AG09319 (cell line): ENCODE measurements around the gene OSBPL1A.

Source experiments
- DNase-seq: peaks from one replicate; pipeline ENCODE4 v3.0.0-alpha.2; 2010; ENCODE audit warnings: low read depth; ENCODE audit errors: extremely low read depth
- TF ChIP-seq, protein P1 (sequence below): IDR thresholded peaks from 2 replicates; pipeline ENCODE4 v1.5.1; 2011; ENCODE audit warnings: low read depth, mild to moderate bottlenecking, inconsistent platforms, low read length, moderate library complexity

OSBPL1A gene

DNA sequence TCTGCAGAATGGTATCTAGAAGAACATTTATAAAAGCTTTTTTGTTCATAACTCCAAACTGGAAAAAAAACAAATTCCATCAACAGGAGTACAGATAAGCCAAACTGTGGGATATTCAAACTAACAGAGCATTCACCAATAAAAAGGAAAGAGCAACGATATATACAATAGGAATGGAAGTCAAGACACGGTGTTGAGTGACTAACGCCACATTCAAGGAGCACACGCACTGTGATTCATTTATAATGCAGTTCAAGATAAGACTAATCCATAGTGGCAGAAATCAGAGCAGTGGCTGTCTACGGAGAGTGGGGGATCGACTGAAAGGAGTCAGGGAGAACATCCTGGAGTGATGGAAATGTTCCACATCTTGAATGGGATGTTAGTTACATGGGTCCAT is 188.1 kb downstream of the OSBPL1A start:
- no peak for DNase-seq
- TF ChIP-seq, protein P1, sequence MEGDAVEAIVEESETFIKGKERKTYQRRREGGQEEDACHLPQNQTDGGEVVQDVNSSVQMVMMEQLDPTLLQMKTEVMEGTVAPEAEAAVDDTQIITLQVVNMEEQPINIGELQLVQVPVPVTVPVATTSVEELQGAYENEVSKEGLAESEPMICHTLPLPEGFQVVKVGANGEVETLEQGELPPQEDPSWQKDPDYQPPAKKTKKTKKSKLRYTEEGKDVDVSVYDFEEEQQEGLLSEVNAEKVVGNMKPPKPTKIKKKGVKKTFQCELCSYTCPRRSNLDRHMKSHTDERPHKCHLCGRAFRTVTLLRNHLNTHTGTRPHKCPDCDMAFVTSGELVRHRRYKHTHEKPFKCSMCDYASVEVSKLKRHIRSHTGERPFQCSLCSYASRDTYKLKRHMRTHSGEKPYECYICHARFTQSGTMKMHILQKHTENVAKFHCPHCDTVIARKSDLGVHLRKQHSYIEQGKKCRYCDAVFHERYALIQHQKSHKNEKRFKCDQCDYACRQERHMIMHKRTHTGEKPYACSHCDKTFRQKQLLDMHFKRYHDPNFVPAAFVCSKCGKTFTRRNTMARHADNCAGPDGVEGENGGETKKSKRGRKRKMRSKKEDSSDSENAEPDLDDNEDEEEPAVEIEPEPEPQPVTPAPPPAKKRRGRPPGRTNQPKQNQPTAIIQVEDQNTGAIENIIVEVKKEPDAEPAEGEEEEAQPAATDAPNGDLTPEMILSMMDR, result no peak

DNA sequence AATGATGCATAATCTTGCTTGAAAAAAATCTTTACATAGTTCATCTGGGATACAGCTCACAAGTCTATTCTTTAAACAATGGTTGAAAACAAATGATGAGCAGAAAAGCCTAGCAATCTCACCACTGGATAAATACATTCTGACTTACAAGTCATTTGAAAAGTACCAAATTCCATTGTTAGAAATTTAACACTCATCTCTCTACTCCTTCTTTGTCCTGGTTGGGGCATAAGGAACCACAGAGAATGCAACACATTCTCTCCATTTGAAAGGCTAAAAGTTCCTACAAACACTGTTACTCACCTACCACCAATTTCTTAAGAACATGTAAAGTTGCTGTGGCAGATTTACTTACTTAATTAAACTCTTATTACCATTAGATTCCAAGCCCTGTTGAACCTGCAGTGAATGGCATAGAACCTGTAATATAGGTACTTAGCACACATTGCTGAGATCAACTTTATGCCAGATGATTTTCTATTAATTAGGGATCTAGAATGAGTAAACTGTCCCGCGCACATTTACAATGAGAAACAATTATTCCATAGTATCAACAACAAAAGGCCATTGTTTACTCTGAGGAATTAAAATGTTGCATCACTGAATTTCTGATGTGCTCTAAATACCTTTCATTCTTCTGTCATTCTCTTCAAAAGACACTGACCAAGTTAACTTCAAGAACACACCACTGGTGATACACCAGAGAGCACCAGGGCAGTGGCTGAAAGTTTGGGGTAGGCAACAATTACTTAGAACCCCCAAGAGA is 189.2 kb downstream of the OSBPL1A start:
- DNase-seq, result no peak
- TF ChIP-seq, protein P1, result no peak

DNA sequence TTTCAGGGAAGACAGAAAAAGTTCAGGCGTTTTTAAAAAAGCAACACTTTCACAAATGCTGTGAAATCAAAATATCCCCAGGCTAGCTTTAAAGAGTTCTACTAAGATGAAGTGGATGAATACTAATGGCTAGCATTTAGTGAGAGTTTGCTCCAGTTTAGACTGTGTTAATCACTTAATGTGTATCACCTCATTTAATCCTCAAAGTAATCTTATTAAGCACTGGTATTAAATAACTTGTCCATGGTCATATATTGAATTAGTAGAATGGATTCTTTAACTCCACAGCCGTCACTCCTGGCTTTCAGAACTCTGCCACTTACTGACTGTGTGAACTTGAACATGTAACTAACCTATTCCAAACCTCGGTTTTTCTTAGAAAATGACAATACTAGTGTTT is 192.7 kb downstream of the OSBPL1A start:
- DNase-seq, result no peak
- TF ChIP-seq, protein P1, result no peak

DNA sequence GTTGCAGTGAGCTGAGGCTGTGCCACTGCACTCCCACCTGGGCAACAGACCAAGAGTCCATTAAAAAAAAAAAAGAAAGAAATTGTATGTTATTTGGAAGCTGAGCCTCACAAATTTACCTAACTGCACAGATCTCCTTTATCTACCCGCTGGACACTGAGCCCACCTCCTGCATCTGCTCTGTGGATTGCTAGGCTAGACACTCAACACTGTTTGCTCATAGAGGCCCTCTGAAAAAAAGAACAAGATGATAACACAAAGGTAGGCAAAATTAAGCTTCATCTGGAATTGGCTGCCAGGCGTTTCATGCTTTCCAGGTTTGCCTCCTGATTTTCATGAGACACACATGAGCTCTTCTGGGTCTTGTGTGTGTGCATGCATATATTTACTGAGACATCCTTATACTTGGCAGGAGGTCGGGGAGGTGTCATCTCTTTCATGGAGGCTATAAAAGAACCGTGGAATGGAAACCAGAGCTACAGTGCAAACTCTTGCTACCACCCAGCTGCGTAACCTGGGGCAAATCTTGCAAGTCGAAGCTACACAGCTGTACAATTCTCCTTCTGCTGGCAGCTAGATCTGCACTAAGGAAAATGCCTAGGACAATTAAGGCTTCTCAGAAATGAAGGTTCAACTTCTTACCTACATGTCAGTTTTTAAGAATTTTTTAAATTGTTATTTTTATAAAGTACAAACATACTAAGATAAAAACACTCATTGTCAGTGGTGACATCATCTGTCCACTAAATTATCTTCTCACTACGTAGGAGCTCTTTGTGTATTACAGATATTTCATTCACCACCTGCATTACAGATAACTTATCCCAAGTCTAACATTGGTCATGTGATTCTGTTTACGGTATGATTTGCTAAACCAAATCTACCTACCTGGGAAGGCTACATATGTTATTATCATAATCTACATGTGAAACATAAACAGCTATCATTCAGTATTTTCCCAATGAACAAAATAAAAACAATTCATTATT is 195.6 kb downstream of the OSBPL1A start:
- no peak for DNase-seq
- TF ChIP-seq, protein P1, result no peak

DNA sequence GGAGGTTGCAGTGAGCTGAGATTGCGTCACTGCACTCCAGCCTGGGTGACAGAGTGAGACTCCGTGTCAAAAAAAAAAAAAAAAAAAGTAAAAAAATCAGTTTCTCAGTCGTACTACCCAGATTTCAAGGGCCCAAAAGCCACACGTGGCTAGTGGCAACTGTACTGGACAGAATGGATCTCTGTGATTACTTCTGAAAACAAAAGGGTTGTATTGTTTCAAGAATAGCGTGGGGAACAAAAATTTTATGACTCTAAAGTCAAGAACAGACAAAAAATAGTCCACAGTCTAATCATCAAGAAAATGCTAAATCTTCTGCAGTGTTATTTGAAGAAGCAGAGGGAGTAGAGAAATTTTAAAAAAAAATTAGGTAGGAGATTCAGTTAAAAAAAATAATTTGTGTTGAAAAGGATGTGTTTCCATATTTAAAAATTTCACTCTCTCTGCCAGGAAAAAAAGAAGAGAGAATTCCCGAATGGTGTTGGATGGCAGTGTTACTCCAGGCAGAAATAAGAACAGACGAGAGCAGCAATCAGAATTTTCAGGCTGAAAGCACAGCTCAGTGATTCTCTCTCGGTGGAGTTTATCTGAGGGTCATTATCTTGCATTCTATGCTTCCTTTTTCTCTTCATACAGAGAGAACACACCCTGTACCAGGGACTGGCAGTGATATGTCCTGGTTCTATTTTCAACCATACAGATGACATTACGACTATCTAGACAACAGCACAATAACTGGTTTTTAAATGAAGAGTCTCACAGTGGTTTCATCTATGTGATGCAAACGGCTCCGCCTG is 196.9 kb downstream of the OSBPL1A start:
- TF ChIP-seq, protein P1, result no peak
- DNase-seq, result no peak

DNA sequence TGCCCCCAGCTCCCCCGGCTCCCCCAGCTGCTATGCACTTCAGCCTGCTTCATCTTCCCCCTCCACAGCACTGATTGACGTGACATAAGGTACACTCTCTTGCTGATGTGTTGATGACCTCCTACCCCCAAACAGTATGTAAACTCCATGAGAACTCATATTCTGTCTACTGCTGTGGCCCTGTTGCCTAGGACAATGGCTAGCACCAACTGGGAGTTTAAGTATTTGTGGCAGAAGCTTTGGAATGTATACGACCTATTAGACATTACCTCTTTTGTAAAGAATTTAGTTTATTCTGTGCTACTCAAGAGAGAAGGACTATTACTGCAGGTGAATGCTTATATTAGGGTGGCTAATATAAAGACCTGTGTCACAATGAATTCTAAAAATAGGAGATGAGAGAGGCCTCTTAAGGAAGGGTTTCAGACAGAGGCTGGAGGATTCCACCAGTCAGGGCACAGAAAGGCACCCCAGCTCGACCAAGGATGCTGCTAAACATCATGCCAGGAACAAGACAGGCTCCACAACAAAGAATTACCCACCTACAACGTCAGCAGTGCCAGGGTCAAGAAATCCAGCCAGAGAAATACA is 198.2 kb downstream of the OSBPL1A start:
- TF ChIP-seq, protein P1, result no peak
- DNase-seq, result no peak
